Measurements from ENCODE around the gene ELAVL1. TPM values are rescaled to one million over a fixed set of nuclear protein-coding genes. Genes with fewer than 3 reads are reported as not detected.
A peak's percentile ranks its signal among the peaks of the same experiment; 100 is the strongest.

Gene ELAVL1
- total and polyA plus RNA-seq, 9 of the 15 experiments (the other 6 are each of a cell fraction or from before 2014, with no cell fraction given): 4.3 to 172 (median 69.2) TPM

DNA sequence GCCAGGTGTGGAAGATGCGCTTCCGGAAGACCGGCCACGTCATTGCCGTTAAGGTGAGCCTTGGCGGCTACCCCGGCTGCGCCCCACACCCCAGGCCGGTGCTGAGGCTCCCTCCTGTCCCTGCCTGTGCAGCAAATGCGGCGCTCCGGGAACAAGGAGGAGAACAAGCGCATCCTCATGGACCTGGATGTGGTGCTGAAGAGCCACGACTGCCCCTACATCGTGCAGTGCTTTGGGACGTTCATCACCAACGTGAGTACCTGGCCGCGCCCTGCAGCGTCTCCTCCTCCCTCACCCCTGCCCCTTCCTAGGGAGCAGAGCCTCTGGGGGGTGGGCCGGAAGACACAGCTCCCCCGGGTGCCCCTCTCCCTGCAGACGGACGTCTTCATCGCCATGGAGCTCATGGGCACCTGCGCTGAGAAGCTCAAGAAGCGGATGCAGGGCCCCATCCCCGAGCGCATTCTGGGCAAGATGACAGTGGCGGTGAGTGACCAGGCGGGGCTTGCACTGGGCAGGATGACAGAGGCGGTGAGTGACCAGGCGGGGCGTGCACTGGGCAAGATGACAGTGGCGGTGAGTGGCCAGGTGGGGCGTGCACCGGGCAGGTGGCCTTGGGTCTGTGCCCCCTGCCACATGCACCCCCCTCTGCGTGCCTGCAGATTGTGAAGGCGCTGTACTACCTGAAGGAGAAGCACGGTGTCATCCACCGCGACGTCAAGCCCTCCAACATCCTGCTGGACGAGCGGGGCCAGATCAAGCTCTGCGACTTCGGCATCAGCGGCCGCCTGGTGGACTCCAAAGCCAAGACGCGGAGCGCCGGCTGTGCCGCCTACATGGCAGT, 94.9 kb downstream of the ELAVL1 start:
- Histone ChIP-seq H3K27ac (ENCODE audit: extremely low read depth, low read depth, low read length) (no peak overlapping the region), H3K4me1 (replicated peaks in 1 of 2; ENCODE audit: control insufficient read depth in 2 of 2, insufficient read depth in 2 of 2, low read length in 2 of 2) (peaks cover 0 to 84% of the 10 kb centered on the region in 2 experiments; a peak in 3 of 5 replicates), H2AFZ (ENCODE audit: low read depth, low read length) (no peak overlapping the region), H3K9me1 (ENCODE audit: control insufficient read depth, insufficient read depth, low read length) (no peaks in the 10 kb centered on the region), H3K9ac (ENCODE audit: insufficient read depth in 1 of 2, low read depth in 2 of 2, low read length in 2 of 2) (no peak overlapping the region), H3K27me3 (ENCODE audit: control insufficient read depth in 2 of 2, insufficient read depth in 2 of 2, low read length in 2 of 2) (no peaks in the 10 kb centered on the region), H3K4me2 (ENCODE audit: insufficient read depth, low read length) (no peak overlapping the region), H3K9me3 (replicated peaks; ENCODE audit: control insufficient read depth, insufficient read depth, low read depth, low read length) (no peaks in the 10 kb centered on the region), H4K20me1 (replicated peaks; ENCODE audit: control insufficient read depth, insufficient read depth, low read length) (no peaks in the 10 kb centered on the region), H3K4me3 (no peak overlapping the region), H3K79me2 (ENCODE audit: control insufficient read depth, insufficient read depth, low read length) (peaks cover 28% of the 10 kb centered on the region), H3K36me3 (ENCODE audit: control insufficient read depth, insufficient read depth, low read length) (peaks cover 53% of the 10 kb centered on the region; the same call in 1 of the 3 replicates)
- TF ChIP-seq, protein P1, sequence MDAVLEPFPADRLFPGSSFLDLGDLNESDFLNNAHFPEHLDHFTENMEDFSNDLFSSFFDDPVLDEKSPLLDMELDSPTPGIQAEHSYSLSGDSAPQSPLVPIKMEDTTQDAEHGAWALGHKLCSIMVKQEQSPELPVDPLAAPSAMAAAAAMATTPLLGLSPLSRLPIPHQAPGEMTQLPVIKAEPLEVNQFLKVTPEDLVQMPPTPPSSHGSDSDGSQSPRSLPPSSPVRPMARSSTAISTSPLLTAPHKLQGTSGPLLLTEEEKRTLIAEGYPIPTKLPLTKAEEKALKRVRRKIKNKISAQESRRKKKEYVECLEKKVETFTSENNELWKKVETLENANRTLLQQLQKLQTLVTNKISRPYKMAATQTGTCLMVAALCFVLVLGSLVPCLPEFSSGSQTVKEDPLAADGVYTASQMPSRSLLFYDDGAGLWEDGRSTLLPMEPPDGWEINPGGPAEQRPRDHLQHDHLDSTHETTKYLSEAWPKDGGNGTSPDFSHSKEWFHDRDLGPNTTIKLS (IDR thresholded peaks at IDR 0.05; ENCODE audit: borderline replicate concordance, low read depth): no peak
- TF ChIP-seq ZNF197 (CRISPR knock-in tag; IDR thresholded peaks at IDR 0.05; ENCODE audit: low read depth): no peak
- no peak for TF ChIP-seq FOXA3 (CRISPR knock-in tag; conservative IDR thresholded peaks at IDR 0.05 in 1 of 2, IDR thresholded peaks at IDR 0.05 in 1 of 2)
- no peak for TF ChIP-seq BCL6 (CRISPR knock-in tag; IDR thresholded peaks at IDR 0.05)
- TF ChIP-seq, protein P2, sequence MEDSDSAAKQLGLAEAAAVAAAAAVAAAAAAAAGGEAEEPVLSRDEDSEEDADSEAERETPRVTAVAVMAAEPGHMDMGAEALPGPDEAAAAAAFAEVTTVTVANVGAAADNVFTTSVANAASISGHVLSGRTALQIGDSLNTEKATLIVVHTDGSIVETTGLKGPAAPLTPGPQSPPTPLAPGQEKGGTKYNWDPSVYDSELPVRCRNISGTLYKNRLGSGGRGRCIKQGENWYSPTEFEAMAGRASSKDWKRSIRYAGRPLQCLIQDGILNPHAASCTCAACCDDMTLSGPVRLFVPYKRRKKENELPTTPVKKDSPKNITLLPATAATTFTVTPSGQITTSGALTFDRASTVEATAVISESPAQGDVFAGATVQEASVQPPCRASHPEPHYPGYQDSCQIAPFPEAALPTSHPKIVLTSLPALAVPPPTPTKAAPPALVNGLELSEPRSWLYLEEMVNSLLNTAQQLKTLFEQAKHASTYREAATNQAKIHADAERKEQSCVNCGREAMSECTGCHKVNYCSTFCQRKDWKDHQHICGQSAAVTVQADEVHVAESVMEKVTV (CRISPR knock-in tag; IDR thresholded peaks at IDR 0.05): no peak
- TF ChIP-seq, protein P3, sequence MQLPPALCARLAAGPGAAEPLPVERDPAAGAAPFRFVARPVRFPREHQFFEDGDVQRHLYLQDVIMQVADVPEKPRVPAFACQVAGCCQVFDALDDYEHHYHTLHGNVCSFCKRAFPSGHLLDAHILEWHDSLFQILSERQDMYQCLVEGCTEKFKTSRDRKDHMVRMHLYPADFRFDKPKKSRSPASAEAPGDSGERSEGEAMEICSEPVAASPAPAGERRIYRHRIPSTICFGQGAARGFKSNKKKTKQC (CRISPR knock-in tag; IDR thresholded peaks at IDR 0.05): no peak
- TF ChIP-seq ARHGAP35 (IDR thresholded peaks at IDR 0.05; ENCODE audit: partially characterized antibody): no peak
- TF ChIP-seq POLR2G (IDR thresholded peaks at IDR 0.05; ENCODE audit: low read depth, low read length): peak; percentile 52
- no peak for TF ChIP-seq MAFG (tag; conservative IDR thresholded peaks at IDR 0.05)
- no peak for TF ChIP-seq BDP1 (IDR thresholded peaks at IDR 0.05; ENCODE audit: insufficient read depth, insufficient read length)
- TF ChIP-seq ESRRB (CRISPR knock-in tag; IDR thresholded peaks at IDR 0.05; ENCODE audit: borderline replicate concordance): no peak
- no peak for TF ChIP-seq PRMT5 (CRISPR knock-in tag; IDR thresholded peaks at IDR 0.05)
- TF ChIP-seq, protein P4, sequence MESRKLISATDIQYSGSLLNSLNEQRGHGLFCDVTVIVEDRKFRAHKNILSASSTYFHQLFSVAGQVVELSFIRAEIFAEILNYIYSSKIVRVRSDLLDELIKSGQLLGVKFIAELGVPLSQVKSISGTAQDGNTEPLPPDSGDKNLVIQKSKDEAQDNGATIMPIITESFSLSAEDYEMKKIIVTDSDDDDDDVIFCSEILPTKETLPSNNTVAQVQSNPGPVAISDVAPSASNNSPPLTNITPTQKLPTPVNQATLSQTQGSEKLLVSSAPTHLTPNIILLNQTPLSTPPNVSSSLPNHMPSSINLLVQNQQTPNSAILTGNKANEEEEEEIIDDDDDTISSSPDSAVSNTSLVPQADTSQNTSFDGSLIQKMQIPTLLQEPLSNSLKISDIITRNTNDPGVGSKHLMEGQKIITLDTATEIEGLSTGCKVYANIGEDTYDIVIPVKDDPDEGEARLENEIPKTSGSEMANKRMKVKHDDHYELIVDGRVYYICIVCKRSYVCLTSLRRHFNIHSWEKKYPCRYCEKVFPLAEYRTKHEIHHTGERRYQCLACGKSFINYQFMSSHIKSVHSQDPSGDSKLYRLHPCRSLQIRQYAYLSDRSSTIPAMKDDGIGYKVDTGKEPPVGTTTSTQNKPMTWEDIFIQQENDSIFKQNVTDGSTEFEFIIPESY (CRISPR knock-in tag; IDR thresholded peaks at IDR 0.05): peak; percentile 52; the same call in 1 of the 2 replicates
- TF ChIP-seq RBFOX2 (IDR thresholded peaks at IDR 0.05; ENCODE audit: low read depth, low read length): peak; percentile 55
- POLR2A ChIA-PET: interaction anchor here (0.6 to 2.1 kb wide), 2 partner anchors 10 to 41 kb away, joined by 3 to 13 read pairs; partner anchors contain the start of gene SNAPC2
- in situ Hi-C loops (cut with MboI) (no loop called here), intact Hi-C loops (cut with micrococcal nuclease) (no loop called here)
- 90% methylated on average over 26 of the region's 54 CpGs for WGBS (ENCODE audit: insufficient coverage, low coverage, missing lambda C conversion rate)
- ATAC-seq (no peak), FAIRE-seq (no peak), DNase-seq (ENCODE audit: extremely low read depth in 1 of 4, low spot score in 3 of 4) (no peak)
- CTCF ChIA-PET (ENCODE audit: low intra/inter-chr PET ratio): no interaction called here
- no TSS peak for BruUV-seq (replicated peaks)
